Rectal smooth muscle tissue (tissue), 1 donor: ENCODE data around the gene ZNF688.
A peak's percentile ranks its signal among the peaks of the same experiment; 100 is the strongest.

Experiments used
- H3K27ac ChIP-seq: one replicate; pipeline ENCODE4 v1.7.0; 2013; ENCODE audit warnings: low read depth, low read length, inconsistent platforms
- H3K27me3 ChIP-seq: one replicate; pipeline ENCODE4 v1.7.0; 2013; ENCODE audit warnings: low read length; ENCODE audit not compliant: control insufficient read depth, insufficient read depth
- H3K36me3 ChIP-seq: one replicate; pipeline ENCODE4 v1.7.0; 2013; ENCODE audit warnings: low read length; ENCODE audit not compliant: control insufficient read depth, insufficient read depth
- H3K4me1 ChIP-seq: one replicate; pipeline ENCODE4 v1.7.0; 2013; ENCODE audit warnings: low read length; ENCODE audit not compliant: control insufficient read depth, insufficient read depth
- H3K4me3 ChIP-seq: one replicate; pipeline ENCODE4 v1.7.0; 2013; ENCODE audit warnings: low read length
- H3K9ac ChIP-seq: one replicate; pipeline ENCODE4 v1.7.0; 2013; ENCODE audit warnings: low read length

ZNF688 gene

DNA sequence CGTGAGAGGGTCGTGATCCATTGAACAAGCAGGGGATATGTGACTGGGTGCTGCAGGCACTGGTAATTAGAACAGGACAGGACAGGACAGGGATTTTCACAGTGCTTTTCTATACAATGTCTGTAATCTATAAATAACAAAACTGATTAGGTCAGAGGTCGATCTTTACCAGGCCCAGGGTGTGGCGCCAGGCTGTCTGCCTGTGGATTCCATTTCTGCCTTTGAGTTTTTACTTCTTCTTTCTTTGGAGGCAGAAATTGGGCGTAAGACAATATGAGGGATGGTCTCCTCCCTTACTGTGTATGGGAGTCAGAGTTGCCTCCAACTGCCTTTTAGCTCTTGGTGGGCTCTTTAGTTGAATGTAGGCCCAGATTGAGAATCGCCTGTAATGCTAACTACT is 11.8 kb downstream of the ZNF688 start:
- H3K36me3 ChIP-seq = peaks cover 2% of the 10 kb centered on the region
- no peak overlapping the region for H3K4me3 ChIP-seq
- peaks cover 5% of the 10 kb centered on the region for H3K4me1 ChIP-seq
- no peaks in the 10 kb centered on the region for H3K27me3 ChIP-seq
- H3K27ac ChIP-seq = no peak overlapping the region
- H3K9ac ChIP-seq = no peak overlapping the region

DNA sequence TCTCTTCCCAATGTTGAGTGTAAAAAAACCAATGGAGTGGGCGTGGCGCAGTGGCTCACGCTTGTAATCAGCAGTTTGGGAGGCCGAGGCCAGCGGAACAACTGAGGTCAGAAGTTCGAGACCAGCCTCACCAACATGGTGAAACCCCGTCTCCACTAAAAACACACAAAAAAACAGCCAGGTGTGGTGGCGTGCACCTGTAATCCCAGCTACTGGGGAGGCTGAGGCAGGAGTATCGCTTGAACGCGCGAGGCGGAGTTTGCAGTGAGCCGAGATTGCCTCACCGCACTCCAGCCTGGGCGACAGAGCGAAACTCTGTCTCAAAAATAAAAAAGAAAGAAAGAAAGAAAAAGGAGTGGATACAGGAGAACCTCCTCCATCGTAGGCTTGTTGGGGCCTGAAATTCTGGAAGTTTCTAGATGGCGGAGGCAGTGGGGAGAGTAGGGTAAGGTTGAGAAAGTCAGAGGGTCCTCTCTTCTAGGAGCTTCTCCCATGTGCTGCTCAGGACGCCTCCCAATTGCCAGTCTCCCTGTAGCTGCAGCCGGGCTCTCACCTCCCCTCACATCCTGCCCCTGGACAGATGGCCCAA is 12.6 kb downstream of the ZNF688 start:
- Histone ChIP-seq H3K4me3 (peak overlapping the region; percentile 52), H3K9ac (peak overlapping the region; percentile 49), H3K27me3 (no peaks in the 10 kb centered on the region), H3K36me3 (peaks cover 4% of the 10 kb centered on the region), H3K27ac (peak overlapping the region; percentile 85), H3K4me1 (peaks cover 5% of the 10 kb centered on the region)

DNA sequence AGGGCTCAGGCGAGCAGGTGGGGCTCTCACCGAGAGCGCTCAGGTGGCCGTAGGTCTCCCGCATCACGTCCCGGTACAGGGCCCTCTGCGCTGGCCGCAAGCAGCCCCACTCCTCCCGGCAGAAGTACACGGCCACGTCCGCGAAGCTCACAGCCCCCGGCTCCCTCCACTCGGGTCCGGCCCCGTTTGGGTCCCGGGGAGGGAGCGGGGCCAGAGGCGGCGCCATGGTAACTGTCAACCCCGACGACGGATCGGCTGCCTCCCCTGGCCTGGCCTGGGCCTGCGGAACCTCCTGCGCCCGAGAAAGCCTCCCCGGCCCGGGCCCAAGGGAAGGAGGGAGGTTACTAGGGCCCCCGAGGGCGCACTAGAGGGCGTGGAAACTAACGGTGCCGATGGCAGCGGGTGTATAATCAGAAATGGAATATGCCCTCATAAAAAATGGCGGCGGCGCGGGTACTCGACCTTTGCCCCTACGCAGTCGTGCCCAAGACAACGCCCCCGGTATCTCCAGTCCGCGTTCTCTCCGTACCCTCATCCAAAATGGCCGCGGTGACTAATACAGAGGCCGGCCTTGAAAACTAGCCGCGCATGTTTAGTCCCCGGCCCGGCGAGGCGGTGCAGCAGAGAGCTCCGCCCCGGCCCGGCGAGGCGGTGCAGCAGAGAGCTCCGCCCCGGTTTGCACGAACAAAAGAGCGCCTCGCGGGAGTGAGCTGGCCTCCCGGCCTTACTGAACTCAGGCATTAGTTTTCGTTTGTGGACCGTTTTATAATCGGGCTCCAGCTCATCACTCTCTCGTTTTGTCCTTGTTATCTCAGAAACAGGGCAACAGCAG is 13.3 kb downstream of the ZNF688 start, which contains the start of gene ZNF764:
ZNF764 (minus strand) TSS at position 418 of the 832 bp plus-strand sequence; CDS start at position 226, 192 bp downstream.
- no peaks in the 10 kb centered on the region for H3K27me3 ChIP-seq
- H3K9ac ChIP-seq = peak within 1 kb of the TSS; percentile 88
- H3K4me3 ChIP-seq = peak within 1 kb of the TSS; percentile 60

DNA sequence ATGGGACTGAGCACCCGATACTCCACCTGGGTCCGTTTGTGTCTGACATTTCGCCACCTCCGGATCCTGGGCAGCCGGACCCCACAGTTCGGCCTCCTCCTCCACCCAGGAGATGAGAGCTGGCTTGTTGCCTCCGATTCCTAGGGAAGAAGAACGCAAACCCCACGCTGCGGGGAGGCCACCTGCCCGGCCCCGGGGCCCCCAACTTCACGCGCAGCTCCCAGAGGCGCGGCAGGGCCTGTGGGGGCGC is 13.9 kb downstream of the ZNF688 start:
- peaks cover 4% of the 10 kb centered on the region for H3K36me3 ChIP-seq
- H3K9ac ChIP-seq = peak overlapping the region; percentile 88
- peak overlapping the region; percentile 60 for H3K4me3 ChIP-seq
- H3K27me3 ChIP-seq = no peaks in the 10 kb centered on the region
- peak overlapping the region; percentile 85 for H3K27ac ChIP-seq
- H3K4me1 ChIP-seq = peaks cover 5% of the 10 kb centered on the region

More for the DNA sequence above, 13.3 kb downstream of the ZNF688 start, which contains the start of gene ZNF764:
- Histone ChIP-seq H3K4me1 (peaks cover 5% of the 10 kb centered on the region), H3K27ac (peak within 1 kb of the TSS; percentile 85), H3K36me3 (peaks cover 4% of the 10 kb centered on the region)

DNA sequence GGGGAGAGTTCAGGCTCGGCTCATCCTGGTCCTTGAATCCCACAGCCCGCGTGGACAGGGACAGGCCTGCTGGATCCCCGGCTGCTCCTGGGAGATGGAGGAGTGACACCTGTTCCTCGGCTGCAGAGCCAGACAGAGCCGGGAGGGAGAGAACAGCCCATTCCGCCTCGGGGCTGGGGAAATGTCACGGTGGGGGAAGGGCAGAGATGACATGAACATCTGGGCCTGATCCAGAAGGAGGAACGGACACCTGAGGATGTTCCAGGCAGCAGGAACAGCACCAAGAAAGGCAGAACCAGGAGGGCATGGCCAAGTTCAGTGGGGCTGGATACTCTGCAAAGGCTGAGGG is 15.4 kb downstream of the ZNF688 start:
- Histone ChIP-seq H3K9ac (no peak overlapping the region), H3K27me3 (no peaks in the 10 kb centered on the region), H3K4me1 (peaks cover 5% of the 10 kb centered on the region), H3K27ac (no peak overlapping the region), H3K4me3 (peak overlapping the region; percentile 21), H3K36me3 (peaks cover 4% of the 10 kb centered on the region)

DNA sequence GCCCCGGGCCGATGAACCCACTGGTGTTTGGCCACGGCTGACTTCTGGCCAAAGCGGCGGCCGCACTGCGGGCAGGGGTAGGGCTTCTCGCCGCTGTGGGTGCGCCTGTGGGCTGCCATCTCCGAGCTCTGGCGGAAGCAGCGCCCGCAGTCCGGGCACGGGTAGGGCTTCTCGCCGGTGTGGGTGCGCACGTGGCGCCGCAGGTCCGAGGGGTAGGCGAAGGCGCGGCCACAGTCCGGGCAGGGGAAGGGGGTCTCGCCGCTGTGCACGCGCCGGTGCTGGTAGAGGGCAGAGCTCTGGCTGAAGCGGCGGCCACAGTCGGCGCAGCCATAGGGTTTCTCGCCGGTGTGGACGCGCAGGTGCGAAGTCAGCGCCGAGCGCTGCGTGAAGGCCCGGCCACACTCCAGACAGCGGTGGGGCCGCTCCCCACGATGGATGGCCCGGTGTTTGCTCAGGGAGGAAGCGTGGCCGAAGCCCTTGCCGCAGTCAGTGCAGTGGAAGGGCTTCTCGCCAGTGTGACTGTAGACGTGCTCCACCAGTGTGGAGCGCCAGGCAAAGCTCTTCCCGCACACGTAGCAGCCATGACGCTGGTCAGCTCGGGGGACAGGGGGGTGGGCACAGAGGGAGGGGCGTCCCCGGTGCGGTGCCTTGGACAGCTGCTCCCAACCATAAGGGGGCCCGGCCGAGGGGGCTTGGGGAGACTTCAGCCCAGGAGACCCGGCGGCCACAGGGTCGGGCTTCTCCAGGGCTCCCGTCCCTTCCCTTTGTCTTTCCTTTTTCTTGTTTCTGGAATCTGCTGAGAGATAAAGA is 16.0 kb downstream of the ZNF688 start:
- Histone ChIP-seq H3K4me1 (peaks cover 5% of the 10 kb centered on the region), H3K9ac (no peak overlapping the region), H3K36me3 (peaks cover 4% of the 10 kb centered on the region), H3K4me3 (no peak overlapping the region), H3K27ac (no peak overlapping the region), H3K27me3 (no peaks in the 10 kb centered on the region)

DNA sequence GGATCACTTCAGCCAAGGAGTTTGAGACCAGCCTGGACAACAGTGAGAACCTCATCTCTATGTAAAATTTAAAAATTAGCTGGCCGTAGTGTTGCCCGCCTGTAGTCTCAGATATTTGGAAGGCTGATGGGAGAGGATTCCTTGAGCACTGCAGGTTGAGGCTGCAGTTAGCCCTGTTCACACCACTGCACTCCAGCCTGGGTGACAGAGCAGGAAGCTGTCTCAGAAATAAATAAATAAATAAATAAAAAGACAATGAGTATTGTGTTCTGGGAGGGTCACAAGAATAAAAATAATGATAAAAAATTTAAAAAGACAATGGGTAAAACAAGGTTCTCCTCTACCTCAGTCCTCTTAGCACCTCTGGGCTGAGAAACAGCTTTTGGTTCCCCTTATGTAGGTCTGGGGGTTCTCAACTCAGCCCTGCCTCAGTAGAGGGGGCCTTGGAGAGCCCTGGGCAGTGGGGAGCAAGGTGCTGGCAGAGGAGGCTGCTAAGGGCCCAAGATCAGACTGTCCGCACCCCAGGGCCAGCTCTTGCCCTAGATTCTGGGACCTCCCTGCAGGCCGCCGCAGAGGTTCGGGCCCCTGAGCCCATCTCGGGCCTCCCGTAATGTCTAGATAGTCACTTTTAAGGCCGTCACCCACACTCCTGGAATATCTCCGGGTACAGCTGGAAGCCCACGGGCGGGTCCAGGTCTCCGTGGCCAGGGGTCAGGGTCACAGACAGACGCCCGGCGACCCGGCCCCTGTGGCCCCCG is 16.8 kb downstream of the ZNF688 start:
- H3K36me3 ChIP-seq = peaks cover 4% of the 10 kb centered on the region
- H3K4me3 ChIP-seq = no peak overlapping the region
- no peaks in the 10 kb centered on the region for H3K27me3 ChIP-seq
- H3K27ac ChIP-seq = no peak overlapping the region
- peaks cover 5% of the 10 kb centered on the region for H3K4me1 ChIP-seq
- no peak overlapping the region for H3K9ac ChIP-seq

DNA sequence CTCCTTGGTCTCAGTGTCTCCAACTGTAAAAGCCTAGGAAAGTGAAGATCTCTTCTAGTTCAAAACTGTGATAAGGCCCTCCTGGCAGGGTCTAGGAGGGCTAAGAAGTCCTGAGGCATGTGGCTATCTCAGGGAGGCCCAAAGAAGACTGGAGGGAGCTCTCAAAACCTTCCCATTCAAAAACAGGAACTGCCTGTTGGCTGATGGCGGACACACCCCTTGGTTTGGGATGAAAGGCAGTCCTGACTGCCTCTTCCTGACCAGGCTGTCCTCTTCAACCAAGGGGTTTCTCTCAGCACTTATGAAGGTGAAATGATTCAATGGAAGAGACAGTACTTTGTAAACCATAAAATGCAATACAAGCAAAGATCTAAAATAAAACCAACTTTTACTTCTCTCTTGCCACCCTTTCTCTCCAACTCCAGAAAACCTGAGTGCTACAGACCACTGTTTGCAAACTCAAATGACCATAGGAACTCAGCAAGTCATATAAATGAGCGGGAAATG is 18.1 kb downstream of the ZNF688 start:
- Histone ChIP-seq H3K27me3 (no peaks in the 10 kb centered on the region), H3K4me3 (no peak overlapping the region), H3K36me3 (peaks cover 4% of the 10 kb centered on the region), H3K4me1 (peaks cover 5% of the 10 kb centered on the region), H3K27ac (no peak overlapping the region), H3K9ac (no peak overlapping the region)

DNA sequence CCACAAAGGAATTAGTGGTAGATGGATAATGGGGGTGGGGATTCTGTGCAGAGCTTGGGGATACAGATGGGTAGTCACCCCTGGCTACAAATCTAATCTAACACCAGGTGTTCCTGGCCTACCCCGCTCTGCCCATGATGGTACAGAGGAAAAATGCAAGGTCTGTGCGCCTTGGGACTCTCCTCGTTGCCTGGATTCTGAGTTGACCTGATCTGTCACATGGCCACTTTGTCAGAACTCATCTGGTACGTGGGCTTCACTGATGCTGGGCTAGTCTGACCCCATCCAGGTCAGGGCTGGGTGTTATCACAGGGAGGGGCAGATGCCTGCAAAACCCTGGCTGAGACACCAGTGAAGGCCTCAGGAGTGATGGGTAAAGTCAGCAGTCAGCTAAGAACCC is 18.6 kb downstream of the ZNF688 start:
- Histone ChIP-seq H3K36me3 (peaks cover 4% of the 10 kb centered on the region), H3K9ac (no peak overlapping the region), H3K4me3 (no peak overlapping the region), H3K4me1 (peaks cover 5% of the 10 kb centered on the region), H3K27me3 (no peaks in the 10 kb centered on the region), H3K27ac (no peak overlapping the region)

DNA sequence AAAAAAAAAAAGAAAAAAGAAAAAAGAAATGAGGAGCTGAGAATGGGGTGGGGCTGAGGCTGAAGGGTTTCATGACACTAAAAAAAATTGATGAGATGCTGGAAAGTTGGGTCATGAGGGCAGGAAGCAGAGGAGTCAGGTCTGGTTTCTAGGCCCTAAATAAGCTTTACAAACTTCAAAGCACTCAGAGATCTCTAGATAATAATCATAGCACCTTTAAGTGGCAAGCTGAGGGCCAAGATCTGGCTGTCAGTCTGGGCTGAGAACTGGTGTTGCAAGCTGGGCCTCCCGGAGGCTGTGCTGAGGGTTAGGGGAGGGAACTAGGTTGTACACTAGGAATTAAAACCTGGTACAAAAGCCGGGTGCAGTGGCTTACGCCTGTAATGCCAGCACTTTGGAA is 19.7 kb downstream of the ZNF688 start:
- Histone ChIP-seq H3K27me3 (no peaks in the 10 kb centered on the region), H3K27ac (no peak overlapping the region), H3K4me3 (no peak overlapping the region), H3K9ac (no peak overlapping the region), H3K4me1 (no peaks in the 10 kb centered on the region), H3K36me3 (peaks cover 4% of the 10 kb centered on the region)

DNA sequence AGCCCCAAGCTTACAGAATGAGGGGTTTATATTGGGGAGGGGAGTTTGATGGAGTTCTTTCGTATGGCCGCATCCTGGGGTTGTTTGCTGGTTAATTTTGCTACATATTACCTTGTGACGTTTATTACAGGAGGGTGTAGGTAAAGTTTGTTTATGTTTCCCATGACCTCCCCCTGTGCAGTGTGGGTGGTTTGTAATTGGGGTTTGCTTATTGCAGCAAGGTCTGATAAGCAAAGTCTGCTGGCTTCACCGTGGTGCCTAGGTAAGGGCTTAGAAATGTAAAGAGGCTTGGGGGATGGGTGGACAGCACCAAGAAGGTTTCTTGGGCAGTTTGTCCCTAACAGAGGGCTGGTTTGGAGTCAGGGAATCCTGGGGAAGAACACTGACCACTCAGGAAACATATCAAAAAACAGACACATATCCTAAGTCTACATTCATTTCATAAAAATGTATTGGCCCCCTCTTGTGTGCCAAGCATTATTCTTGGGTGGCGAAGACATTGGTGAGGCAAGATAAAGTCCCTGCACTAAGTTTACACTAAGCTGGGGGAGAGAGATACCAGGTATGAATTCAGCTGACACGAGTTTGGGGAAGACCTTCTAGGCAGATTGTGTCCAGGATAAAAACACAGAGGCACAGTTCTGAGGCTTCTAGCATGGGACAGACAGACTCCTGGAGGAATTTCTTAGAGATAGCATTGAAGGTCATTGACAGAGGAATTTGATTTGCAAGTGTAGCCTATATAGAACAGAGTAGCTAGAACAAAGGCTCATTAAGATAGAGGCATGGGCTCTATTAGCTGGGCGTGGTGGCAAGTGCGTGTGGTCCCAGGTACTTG is 22.9 kb downstream of the ZNF688 start:
- Histone ChIP-seq H3K27me3 (no peaks in the 10 kb centered on the region), H3K4me1 (no peaks in the 10 kb centered on the region), H3K27ac (no peak overlapping the region), H3K36me3 (no peaks in the 10 kb centered on the region), H3K9ac (no peak overlapping the region), H3K4me3 (no peak overlapping the region)
